Measurements from ENCODE around the gene SGCA. TPM values are rescaled to one million over a fixed set of nuclear protein-coding genes. Genes with fewer than 3 reads are reported as not detected.

Gene SGCA
- total RNA-seq, 2 donors from 2014 or later, result 0.89 to 5.5 TPM

DNA sequence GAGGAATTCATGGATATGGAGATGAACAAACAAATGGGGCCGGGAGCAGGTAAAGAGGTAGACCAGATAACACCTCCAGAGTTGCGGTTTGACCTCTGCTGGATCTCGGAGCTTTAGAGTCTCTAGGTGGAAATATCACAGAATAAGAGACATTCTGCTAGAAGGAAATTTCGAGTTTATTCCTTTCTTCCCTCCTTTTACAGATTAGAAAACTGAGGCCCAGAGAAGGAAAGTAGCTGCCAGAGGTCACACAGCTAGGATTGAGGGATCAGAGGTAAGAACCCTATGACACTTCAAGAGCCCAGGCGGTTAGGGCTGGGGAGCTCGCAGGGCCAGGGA lies 43.3 kb downstream of the SGCA start:
- Histone ChIP-seq H3K9ac (ENCODE audit: low read depth in 2 of 2, low read length in 2 of 2) (peak overlapping the region in 1 of 2 donors; percentile 12), H3K9me3 (no peaks in the 10 kb centered on the region), H3K4me3 (no peak overlapping the region), H3K27me3 (no peaks in the 10 kb centered on the region), H3K36me3 (no peaks in the 10 kb centered on the region), H3K4me1 (no peaks in the 10 kb centered on the region), H3K27ac (peak overlapping the region; percentile 61)
- TF ChIP-seq, protein P1, sequence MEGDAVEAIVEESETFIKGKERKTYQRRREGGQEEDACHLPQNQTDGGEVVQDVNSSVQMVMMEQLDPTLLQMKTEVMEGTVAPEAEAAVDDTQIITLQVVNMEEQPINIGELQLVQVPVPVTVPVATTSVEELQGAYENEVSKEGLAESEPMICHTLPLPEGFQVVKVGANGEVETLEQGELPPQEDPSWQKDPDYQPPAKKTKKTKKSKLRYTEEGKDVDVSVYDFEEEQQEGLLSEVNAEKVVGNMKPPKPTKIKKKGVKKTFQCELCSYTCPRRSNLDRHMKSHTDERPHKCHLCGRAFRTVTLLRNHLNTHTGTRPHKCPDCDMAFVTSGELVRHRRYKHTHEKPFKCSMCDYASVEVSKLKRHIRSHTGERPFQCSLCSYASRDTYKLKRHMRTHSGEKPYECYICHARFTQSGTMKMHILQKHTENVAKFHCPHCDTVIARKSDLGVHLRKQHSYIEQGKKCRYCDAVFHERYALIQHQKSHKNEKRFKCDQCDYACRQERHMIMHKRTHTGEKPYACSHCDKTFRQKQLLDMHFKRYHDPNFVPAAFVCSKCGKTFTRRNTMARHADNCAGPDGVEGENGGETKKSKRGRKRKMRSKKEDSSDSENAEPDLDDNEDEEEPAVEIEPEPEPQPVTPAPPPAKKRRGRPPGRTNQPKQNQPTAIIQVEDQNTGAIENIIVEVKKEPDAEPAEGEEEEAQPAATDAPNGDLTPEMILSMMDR (IDR thresholded peaks at IDR 0.05), result no peak
- intact Hi-C loops (cut with DNase I), result no loop called here
- DNase-seq, result no peak

DNA sequence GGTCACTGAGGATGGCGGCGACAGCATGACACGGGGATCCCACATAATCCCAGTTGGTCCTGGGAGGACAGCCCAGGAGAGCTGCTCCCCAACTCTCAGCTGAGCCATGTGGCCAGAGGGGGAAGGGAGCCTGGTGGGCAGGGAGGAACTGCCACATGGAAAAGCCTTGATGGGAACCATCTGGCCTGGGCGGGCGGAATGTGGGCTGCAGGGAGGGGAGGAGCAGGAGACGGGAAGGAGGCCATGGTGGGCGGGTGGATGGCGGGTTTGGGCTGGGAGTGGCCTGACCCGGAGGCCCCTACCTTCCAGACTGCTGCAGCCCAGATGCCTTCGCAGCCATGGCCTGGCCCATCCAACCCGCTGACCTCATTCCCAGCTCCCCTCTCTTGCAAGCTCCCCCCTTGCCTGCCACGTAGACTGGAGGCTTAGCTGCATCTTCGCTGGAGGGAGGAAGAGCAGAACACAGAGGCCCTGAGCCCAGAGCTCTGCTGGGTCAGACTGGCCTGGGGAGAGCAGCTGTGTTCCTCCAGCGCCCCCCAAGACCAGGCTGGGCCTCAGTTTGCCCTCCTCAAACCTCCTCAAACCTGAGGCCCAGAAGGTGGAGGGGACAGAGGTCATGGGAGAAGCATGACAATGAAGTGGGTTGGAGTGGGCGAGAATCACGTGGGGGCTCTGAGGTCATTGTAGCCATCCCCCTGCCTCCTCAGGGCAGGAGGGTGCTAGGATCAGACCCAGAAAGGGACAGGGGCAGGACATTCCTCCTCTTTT lies 43.9 kb downstream of the SGCA start:
- no peaks in the 10 kb centered on the region for H3K36me3 ChIP-seq
- H3K4me1 ChIP-seq, result no peaks in the 10 kb centered on the region
- DNase-seq, result peak; percentile 77
- H3K27ac ChIP-seq, result peak overlapping the region; percentile 72
- H3K4me3 ChIP-seq, result no peak overlapping the region
- H3K27me3 ChIP-seq, result no peaks in the 10 kb centered on the region
- TF ChIP-seq, protein P1 (IDR thresholded peaks at IDR 0.05), result no peak
- H3K9ac ChIP-seq (ENCODE audit: low read depth in 2 of 2, low read length in 2 of 2), result peak overlapping the region; percentile 53 to 57
- no peaks in the 10 kb centered on the region for H3K9me3 ChIP-seq
- intact Hi-C loops (cut with DNase I), result no loop called here

DNA sequence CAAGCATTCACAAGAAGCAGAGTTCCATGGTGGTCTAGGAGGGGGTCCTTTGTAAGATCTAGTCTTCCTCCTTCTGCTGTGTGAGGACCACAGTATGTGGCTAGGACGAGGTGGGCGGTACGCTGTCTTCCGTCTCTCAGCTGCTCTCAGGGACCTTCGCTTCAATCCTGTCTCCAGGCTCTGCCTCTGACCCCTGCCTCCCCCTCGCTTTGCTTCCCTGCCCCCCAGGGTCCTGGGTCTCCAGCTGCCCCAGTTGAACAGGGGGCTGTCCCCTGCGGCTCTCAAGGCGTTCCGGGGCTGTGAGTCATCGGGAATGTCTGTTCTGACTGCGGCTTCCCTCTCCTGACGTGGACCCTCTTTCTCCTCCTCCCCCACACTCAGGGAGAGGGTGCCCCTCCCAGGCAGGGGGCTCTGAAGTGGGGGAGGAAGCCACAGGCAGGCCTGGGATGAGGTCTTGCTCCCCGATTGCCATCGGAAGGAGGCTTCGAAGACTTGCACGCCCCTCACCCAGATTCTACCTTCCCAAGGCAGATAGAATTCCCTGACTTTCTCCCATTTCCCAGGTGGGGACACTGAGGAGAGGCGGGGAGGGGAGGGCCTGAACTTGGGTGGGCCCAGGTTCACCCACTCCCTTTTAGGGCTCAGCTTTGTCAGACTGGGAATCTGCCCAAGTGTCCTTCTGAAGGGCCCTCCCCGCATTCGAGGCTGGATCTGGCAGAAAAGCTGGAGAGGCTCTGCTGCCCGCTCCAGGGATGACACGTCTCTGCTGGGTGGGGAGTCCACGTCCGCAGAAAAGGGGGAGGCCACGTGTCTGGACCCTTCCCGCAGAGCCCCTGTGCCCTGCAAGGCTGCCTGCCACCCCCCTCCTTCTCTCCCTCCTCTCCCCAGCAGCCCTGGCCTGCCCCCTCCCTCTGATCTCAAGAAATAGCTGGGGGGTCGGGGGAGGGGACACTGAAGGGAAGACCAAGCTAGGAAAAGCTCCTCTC lies 44.7 kb downstream of the SGCA start:
- intact Hi-C loops (cut with DNase I), result no loop called here
- H3K9me3 ChIP-seq, result no peaks in the 10 kb centered on the region
- peak overlapping the region; percentile 56 to 57 for H3K9ac ChIP-seq (ENCODE audit: low read depth in 2 of 2, low read length in 2 of 2)

DNA sequence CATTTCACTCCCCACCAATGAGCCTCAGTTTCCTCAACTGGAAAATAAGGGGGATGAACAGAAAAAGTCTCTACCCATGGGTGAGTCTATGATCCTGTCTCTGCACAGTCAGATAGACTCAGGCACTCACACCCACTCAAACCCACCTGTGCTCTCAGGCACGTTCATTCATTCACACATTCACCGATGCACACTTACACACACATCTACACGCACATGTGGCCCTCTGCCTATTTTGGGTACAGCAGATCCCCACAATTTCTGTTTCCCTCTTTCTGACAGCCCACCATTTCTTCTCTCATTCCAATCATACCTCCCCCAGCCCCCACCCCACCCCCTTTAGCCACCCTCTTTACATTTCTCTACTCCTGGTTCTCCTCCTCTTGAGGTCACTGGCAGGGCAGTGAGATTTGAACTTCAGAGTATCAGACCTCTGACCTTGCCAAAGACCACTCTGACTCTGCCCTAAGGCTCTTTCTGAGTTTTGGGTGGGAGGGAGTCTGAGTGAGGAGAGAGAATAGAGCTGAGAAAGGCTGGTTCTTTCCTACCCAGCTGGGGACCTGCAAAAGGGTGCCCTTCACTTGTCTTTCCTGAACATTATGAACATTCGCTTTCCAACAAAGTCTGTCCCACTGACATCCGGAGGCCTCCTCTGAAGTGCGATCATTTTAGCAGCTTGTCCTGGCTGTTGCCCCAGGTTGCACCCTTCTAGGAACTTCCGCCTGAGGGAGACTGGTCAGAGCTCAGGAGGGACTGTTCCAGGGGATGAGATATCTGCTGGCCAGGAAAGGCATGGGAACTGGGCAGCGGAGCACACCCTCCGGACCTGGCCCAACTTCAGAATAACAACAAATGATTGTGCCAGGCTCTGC lies 45.7 kb downstream of the SGCA start:
- intact Hi-C loops (cut with DNase I), result no loop called here
- no peaks in the 10 kb centered on the region for H3K27me3 ChIP-seq
- no peaks in the 10 kb centered on the region for H3K36me3 ChIP-seq
- DNase-seq, result no peak
- no peaks in the 10 kb centered on the region for H3K4me1 ChIP-seq
- H3K9me3 ChIP-seq, result no peaks in the 10 kb centered on the region
- H3K9ac ChIP-seq (ENCODE audit: low read depth in 2 of 2, low read length in 2 of 2), result peak overlapping the region in 1 of 2 donors; percentile 56
- no peak overlapping the region for H3K4me3 ChIP-seq
- TF ChIP-seq, protein P1 (IDR thresholded peaks at IDR 0.05), result no peak
- peak overlapping the region; percentile 72 for H3K27ac ChIP-seq

More for the DNA sequence above, 44.7 kb downstream of the SGCA start:
- H3K36me3 ChIP-seq, result no peaks in the 10 kb centered on the region
- TF ChIP-seq, protein P1 (IDR thresholded peaks at IDR 0.05), result no peak
- H3K27ac ChIP-seq, result peak overlapping the region; percentile 72
- peak; percentile 58 for DNase-seq
- no peak overlapping the region for H3K4me3 ChIP-seq
- no peaks in the 10 kb centered on the region for H3K4me1 ChIP-seq
- H3K27me3 ChIP-seq, result no peaks in the 10 kb centered on the region

Data from colonic mucosa (tissue), 4 donors.